ENCODE measurements around the gene DSG4. TPM values are rescaled to one million over a fixed set of nuclear protein-coding genes. Genes with fewer than 3 reads are reported as not detected.

DSG4 gene
- total and polyA plus RNA-seq, 9 of the 15 experiments (the other 6 are each of a cell fraction or from before 2014, with no cell fraction given): not detected

- TF ChIP-seq PBX2 (CRISPR knock-in tag; IDR thresholded peaks at IDR 0.05; ENCODE audit: low read depth) (no peak), PBX2 (tag; conservative IDR thresholded peaks at IDR 0.05; ENCODE audit: low read depth) (no peak), THAP7 (CRISPR knock-in tag; IDR thresholded peaks at IDR 0.05) (no peak), UBTF (IDR thresholded peaks at IDR 0.05; ENCODE audit: borderline replicate concordance in 1 of 2, low read depth in 2 of 2, low read length in 2 of 2) (no peak), CBFB (CRISPR knock-in tag; IDR thresholded peaks at IDR 0.05) (no peak), NCOA6 (IDR thresholded peaks at IDR 0.05) (no peak), MAX (CRISPR knock-in tag; IDR thresholded peaks at IDR 0.05) (no peak), SMARCA4 (IDR thresholded peaks at IDR 0.05) (no peak), TOE1 (IDR thresholded peaks at IDR 0.05; ENCODE audit: borderline replicate concordance) (no peak), TOE1 (CRISPR knock-in tag; IDR thresholded peaks at IDR 0.05; ENCODE audit: borderline replicate concordance, low read depth) (no peak), ARID3B (CRISPR knock-in tag; IDR thresholded peaks at IDR 0.05; ENCODE audit: borderline replicate concordance) (no peak), SRSF7 (optimal IDR thresholded peaks at IDR 0.05; ENCODE audit: low read depth, low read length) (no peak)
Measured at GRCh38 chr18:31407649-31408048, 31.1 kb downstream of the DSG4 start (continued).

All from K562 (cell line).